HL-60 (cell line): ENCODE data around the gene CARS2.

ENCODE experiments used
- GABPA ChIP-seq: IDR thresholded peaks from 2 replicates; pipeline ENCODE4 v1.6.1; 2012; ENCODE audit warnings: low read depth
- POLR2AphosphoS5 ChIP-seq: IDR thresholded peaks from 2 replicates; pipeline ENCODE4 v1.6.1; 2012; ENCODE audit warnings: low read depth
- SPI1 ChIP-seq: IDR thresholded peaks from 2 replicates; pipeline ENCODE4 v1.6.1; 2012; ENCODE audit warnings: low read depth, mild to moderate bottlenecking, borderline replicate concordance
- TF ChIP-seq, protein P1 (sequence below): IDR thresholded peaks from one replicate; pipeline ENCODE4 v1.5.1; 2011; ENCODE audit warnings: low read length, control low read depth, inconsistent platforms; ENCODE audit not compliant: insufficient read depth
- TF ChIP-seq, protein P2 (sequence below): IDR thresholded peaks from 2 replicates; pipeline ENCODE4 v1.6.1; 2012; ENCODE audit warnings: low read depth; ENCODE audit not compliant: insufficient replicate concordance

DNA sequence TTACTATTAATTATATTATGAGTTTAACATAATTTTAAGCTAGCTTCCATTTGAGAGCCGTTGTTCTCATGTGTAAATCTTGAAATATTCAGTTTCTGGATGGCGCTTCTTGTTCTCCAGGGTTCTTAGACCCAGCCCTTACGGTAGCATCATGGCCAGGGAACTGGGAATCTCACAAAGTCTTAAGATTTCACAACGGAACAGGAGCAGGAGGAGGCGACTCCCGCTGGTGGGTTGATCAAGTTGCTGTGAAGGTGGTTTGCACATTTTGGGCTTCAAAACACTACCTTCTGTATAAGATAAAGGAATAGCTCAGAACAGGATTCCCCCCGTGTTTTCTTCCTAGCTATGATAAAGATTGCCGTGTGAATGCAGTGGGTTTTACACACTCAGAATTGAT, 87.7 kb downstream of the CARS2 start:
- TF ChIP-seq, protein P1, sequence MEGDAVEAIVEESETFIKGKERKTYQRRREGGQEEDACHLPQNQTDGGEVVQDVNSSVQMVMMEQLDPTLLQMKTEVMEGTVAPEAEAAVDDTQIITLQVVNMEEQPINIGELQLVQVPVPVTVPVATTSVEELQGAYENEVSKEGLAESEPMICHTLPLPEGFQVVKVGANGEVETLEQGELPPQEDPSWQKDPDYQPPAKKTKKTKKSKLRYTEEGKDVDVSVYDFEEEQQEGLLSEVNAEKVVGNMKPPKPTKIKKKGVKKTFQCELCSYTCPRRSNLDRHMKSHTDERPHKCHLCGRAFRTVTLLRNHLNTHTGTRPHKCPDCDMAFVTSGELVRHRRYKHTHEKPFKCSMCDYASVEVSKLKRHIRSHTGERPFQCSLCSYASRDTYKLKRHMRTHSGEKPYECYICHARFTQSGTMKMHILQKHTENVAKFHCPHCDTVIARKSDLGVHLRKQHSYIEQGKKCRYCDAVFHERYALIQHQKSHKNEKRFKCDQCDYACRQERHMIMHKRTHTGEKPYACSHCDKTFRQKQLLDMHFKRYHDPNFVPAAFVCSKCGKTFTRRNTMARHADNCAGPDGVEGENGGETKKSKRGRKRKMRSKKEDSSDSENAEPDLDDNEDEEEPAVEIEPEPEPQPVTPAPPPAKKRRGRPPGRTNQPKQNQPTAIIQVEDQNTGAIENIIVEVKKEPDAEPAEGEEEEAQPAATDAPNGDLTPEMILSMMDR = no peak
- no peak for TF ChIP-seq POLR2AphosphoS5
- TF ChIP-seq SPI1 = no peak
- TF ChIP-seq, protein P2, sequence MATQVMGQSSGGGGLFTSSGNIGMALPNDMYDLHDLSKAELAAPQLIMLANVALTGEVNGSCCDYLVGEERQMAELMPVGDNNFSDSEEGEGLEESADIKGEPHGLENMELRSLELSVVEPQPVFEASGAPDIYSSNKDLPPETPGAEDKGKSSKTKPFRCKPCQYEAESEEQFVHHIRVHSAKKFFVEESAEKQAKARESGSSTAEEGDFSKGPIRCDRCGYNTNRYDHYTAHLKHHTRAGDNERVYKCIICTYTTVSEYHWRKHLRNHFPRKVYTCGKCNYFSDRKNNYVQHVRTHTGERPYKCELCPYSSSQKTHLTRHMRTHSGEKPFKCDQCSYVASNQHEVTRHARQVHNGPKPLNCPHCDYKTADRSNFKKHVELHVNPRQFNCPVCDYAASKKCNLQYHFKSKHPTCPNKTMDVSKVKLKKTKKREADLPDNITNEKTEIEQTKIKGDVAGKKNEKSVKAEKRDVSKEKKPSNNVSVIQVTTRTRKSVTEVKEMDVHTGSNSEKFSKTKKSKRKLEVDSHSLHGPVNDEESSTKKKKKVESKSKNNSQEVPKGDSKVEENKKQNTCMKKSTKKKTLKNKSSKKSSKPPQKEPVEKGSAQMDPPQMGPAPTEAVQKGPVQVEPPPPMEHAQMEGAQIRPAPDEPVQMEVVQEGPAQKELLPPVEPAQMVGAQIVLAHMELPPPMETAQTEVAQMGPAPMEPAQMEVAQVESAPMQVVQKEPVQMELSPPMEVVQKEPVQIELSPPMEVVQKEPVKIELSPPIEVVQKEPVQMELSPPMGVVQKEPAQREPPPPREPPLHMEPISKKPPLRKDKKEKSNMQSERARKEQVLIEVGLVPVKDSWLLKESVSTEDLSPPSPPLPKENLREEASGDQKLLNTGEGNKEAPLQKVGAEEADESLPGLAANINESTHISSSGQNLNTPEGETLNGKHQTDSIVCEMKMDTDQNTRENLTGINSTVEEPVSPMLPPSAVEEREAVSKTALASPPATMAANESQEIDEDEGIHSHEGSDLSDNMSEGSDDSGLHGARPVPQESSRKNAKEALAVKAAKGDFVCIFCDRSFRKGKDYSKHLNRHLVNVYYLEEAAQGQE = no peak
- no peak for TF ChIP-seq GABPA
